Thymus (tissue), 11 donors: ENCODE results near the gene UBXN7. TPM values are rescaled to one million over a fixed set of nuclear protein-coding genes. Genes with fewer than 3 reads are reported as not detected.
"Not testable (repeated sequence)": the region's sequence is repeated elsewhere in the genome, so short reads cannot be mapped to it uniquely, and the experiment has no call there.

ENCODE experiments used
- DNase-seq, 9 donors: peaks; one replicate each; pipeline ENCODE4 v3.0.0-alpha.2; 2013; ENCODE audit warnings: low spot score in 9 of 9, low read depth in 6 of 9, missing footprints in 1 of 9
- H3K27ac ChIP-seq, 2 donors: one replicate each; pipeline ENCODE4 v1.5.1; 2013; ENCODE audit warnings: control low read depth in 1 of 2, low read depth in 1 of 2, low read length in 1 of 2, mild to moderate bottlenecking in 1 of 2, moderate library complexity in 1 of 2
- H3K27me3 ChIP-seq, 2 donors: one replicate each; pipeline ENCODE4 v1.5.1; 2013; ENCODE audit warnings: low read length in 1 of 2; ENCODE audit not compliant: control insufficient read depth in 2 of 2, insufficient read depth in 1 of 2
- H3K36me3 ChIP-seq, 2 donors: one replicate each; pipeline ENCODE4 v1.5.1; 2013; ENCODE audit warnings: low read length in 1 of 2, mild to moderate bottlenecking in 1 of 2, moderate library complexity in 1 of 2; ENCODE audit not compliant: control insufficient read depth in 2 of 2, insufficient read depth in 2 of 2
- H3K4me1 ChIP-seq, 2 donors: one replicate each; pipeline ENCODE4 v1.5.1; 2013; ENCODE audit warnings: low read length in 2 of 2; ENCODE audit not compliant: control insufficient read depth in 2 of 2, insufficient read depth in 2 of 2
- H3K4me3 ChIP-seq, 2 donors: one replicate each; pipeline ENCODE4 v1.5.1; 2013; ENCODE audit warnings: low read length in 2 of 2, control low read depth in 1 of 2, mild to moderate bottlenecking in 1 of 2
- H3K9me3 ChIP-seq, 2 donors: one replicate each; pipeline ENCODE4 v1.5.1; 2013; ENCODE audit warnings: low read length in 1 of 2, mild to moderate bottlenecking in 1 of 2; ENCODE audit not compliant: control insufficient read depth in 2 of 2, insufficient read depth in 1 of 2
- WGBS: extraction: QIAGEN DNeasy Blood & Tissue Kit; methylation state at CpG from one replicate; pipeline ENCODE4 v1.1.7; 2013; 5-methylcytosine and 5-hydroxymethylcytosine counted together
- polyA plus RNA-seq: library from polyadenylated mRNA; stranded (reverse); fragments of 200-250 nt; gene quantifications from one replicate; pipeline ENCODE4 v1.2.3, GENCODE V29; 2013
- total RNA-seq: library from RNA; stranded (reverse); fragments of 120-200 nt; gene quantifications from one replicate; pipeline ENCODE4 v1.2.4, GENCODE V29; 2013
- donor health status: healthy.

UBXN7 gene
- total and polyA plus RNA-seq, 2 donors, result 10.9 to 20.7 TPM

- DNase-seq, result no peak
- no peak overlapping the region for H3K4me3 ChIP-seq
- no peaks in the 10 kb centered on the region for H3K4me1 ChIP-seq
- 97% methylated on average over 4 of the region's 4 CpGs for WGBS
- H3K36me3 ChIP-seq, result peaks cover 47 to 71% of the 10 kb centered on the region in 2 donors
- H3K9me3 ChIP-seq, result no peaks in the 10 kb centered on the region
- no peaks in the 10 kb centered on the region for H3K27me3 ChIP-seq
- no peak overlapping the region for H3K27ac ChIP-seq
Observed at GRCh38 chr3:196356556-196356955, 75.7 kb downstream of the UBXN7 start.

GRCh38 chr3:196355668-196356067 lies 76.6 kb downstream of the UBXN7 start:
- 100% methylated on average over 1 of the region's 1 CpG for WGBS
- Histone ChIP-seq H3K4me1 (no peaks in the 10 kb centered on the region), H3K36me3 (peaks cover 39 to 63% of the 10 kb centered on the region in 2 donors), H3K4me3 (no peak overlapping the region), H3K27ac (no peak overlapping the region), H3K9me3 (no peaks in the 10 kb centered on the region), H3K27me3 (no peaks in the 10 kb centered on the region)
- no peak for DNase-seq

GRCh38 chr3:196354132-196354531 lies 78.1 kb downstream of the UBXN7 start:
- no peak overlapping the region for H3K4me3 ChIP-seq
- H3K36me3 ChIP-seq, result peaks cover 32 to 52% of the 10 kb centered on the region in 2 donors
- H3K4me1 ChIP-seq, result no peaks in the 10 kb centered on the region
- WGBS, result 97% methylated on average over 6 of the region's 6 CpGs
- no peaks in the 10 kb centered on the region for H3K9me3 ChIP-seq
- DNase-seq, result no peak
- H3K27ac ChIP-seq, result no peak overlapping the region
- no peaks in the 10 kb centered on the region for H3K27me3 ChIP-seq

- Histone ChIP-seq H3K27ac (no peak overlapping the region), H3K9me3 (no peaks in the 10 kb centered on the region), H3K36me3 (peaks cover 16 to 40% of the 10 kb centered on the region in 2 donors), H3K4me3 (no peak overlapping the region), H3K4me1 (no peaks in the 10 kb centered on the region), H3K27me3 (no peaks in the 10 kb centered on the region)
- no peak for DNase-seq
- 82% methylated on average over 6 of the region's 6 CpGs for WGBS
Observed at GRCh38 chr3:196351541-196351940, 80.7 kb downstream of the UBXN7 start.

GRCh38 chr3:196350067-196350466 lies 82.2 kb downstream of the UBXN7 start:
- H3K9me3 ChIP-seq, result no peaks in the 10 kb centered on the region
- H3K4me1 ChIP-seq, result no peaks in the 10 kb centered on the region
- DNase-seq, result no peak
- no peak overlapping the region for H3K4me3 ChIP-seq
- H3K36me3 ChIP-seq, result peaks cover 3 to 26% of the 10 kb centered on the region in 2 donors
- H3K27ac ChIP-seq, result no peak overlapping the region
- no peaks in the 10 kb centered on the region for H3K27me3 ChIP-seq

- WGBS, result 95% methylated on average over 3 of the region's 3 CpGs
- Histone ChIP-seq H3K27me3 (no peaks in the 10 kb centered on the region), H3K4me1 (no peaks in the 10 kb centered on the region), H3K4me3 (no peak overlapping the region), H3K9me3 (no peaks in the 10 kb centered on the region), H3K27ac (no peak overlapping the region), H3K36me3 (peaks cover 3 to 16% of the 10 kb centered on the region in 2 donors)
- no peak for DNase-seq
Observed at GRCh38 chr3:196348698-196349097, 83.5 kb downstream of the UBXN7 start.

- Histone ChIP-seq H3K27me3 (no peaks in the 10 kb centered on the region), H3K4me3 (no peak overlapping the region), H3K27ac (no peak overlapping the region), H3K36me3 (peaks cover 3 to 16% of the 10 kb centered on the region in 2 donors), H3K4me1 (no peaks in the 10 kb centered on the region), H3K9me3 (no peaks in the 10 kb centered on the region)
- WGBS, result 20% methylated on average over 4 of the region's 4 CpGs
- DNase-seq, result no peak
Observed at GRCh38 chr3:196344663-196345062, 87.6 kb downstream of the UBXN7 start.

- not testable (repeated sequence) for H3K4me3 ChIP-seq, H3K27ac ChIP-seq, H3K36me3 ChIP-seq, DNase-seq, H3K27me3 ChIP-seq, H3K4me1 ChIP-seq, H3K9me3 ChIP-seq
- 98% methylated on average over 13 of the region's 14 CpGs for WGBS
Observed at GRCh38 chr3:196343917-196344316, 88.3 kb downstream of the UBXN7 start.

- no peaks in the 10 kb centered on the region for H3K27me3 ChIP-seq
- H3K9me3 ChIP-seq, result peaks cover 0 to 3% of the 10 kb centered on the region in 2 donors
- no peak overlapping the region for H3K27ac ChIP-seq
- DNase-seq, result no peak
- H3K36me3 ChIP-seq, result no peaks in the 10 kb centered on the region
- WGBS, result 94% methylated on average over 7 of the region's 7 CpGs
- no peak overlapping the region for H3K4me3 ChIP-seq
- H3K4me1 ChIP-seq, result no peaks in the 10 kb centered on the region
Observed at GRCh38 chr3:196341137-196341536, 91.1 kb downstream of the UBXN7 start.

GRCh38 chr3:196340466-196340865 lies 91.8 kb downstream of the UBXN7 start:
- DNase-seq, result no peak
- H3K27me3 ChIP-seq, result no peaks in the 10 kb centered on the region
- no peak overlapping the region for H3K27ac ChIP-seq
- H3K4me1 ChIP-seq, result no peaks in the 10 kb centered on the region
- no peak overlapping the region for H3K4me3 ChIP-seq
- WGBS, result 80% methylated on average over 2 of the region's 2 CpGs
- peaks cover 0 to 3% of the 10 kb centered on the region in 2 donors for H3K9me3 ChIP-seq
- H3K36me3 ChIP-seq, result no peaks in the 10 kb centered on the region
